Right lung (tissue), 10 donors: ENCODE data around the gene RDH12. TPM values are rescaled to one million over a fixed set of nuclear protein-coding genes. Genes with fewer than 3 reads are reported as not detected.
"Not testable (repeated sequence)": the region's sequence is repeated elsewhere in the genome, so short reads cannot be mapped to it uniquely, and the experiment has no call there.

ENCODE experiments used
- DNase-seq, 2 donors: peaks; one replicate each; pipeline ENCODE4 v3.0.0-alpha.2; 2013
- long read RNA-seq, 8 donors: transcript quantifications; one replicate each; lab custom pipeline, GENCODE V29; 2026
- polyA plus RNA-seq, 5 donors: library from polyadenylated mRNA; unstranded; fragments of 120-200 nt; gene quantifications; one replicate each; pipeline versions ENCODE4 v1.2.1 to v1.2.3, GENCODE V29; 2013; ENCODE audit warnings: inconsistent platforms in 1 of 5, low replicate concordance in 1 of 5; ENCODE audit not compliant: insufficient read length in 5 of 5, insufficient read depth in 1 of 5

Gene RDH12
- polyA plus RNA-seq: under 1 TPM; 0.19 to 0.77 (median 0.37) TPM
- long read RNA-seq, donor 1, partial matches to known transcripts: 5 of 5 reads
- long read RNA-seq, donor 1, other reads (novel, unspliced or antisense): 0 of 5 reads
- long read RNA-seq, donor 2: 0 reads
- long read RNA-seq, donor 3, partial matches to known transcripts: 5 of 33 reads
- long read RNA-seq, donor 3, other reads (novel, unspliced or antisense): 28 of 33 reads
- long read RNA-seq, donor 4: 0 reads
- long read RNA-seq, donor 5: 0 reads
- long read RNA-seq, donor 6: 0 reads
- long read RNA-seq, donor 7: 0 reads
- long read RNA-seq, donor 8: 0 reads

- DNase-seq: not testable (repeated sequence)
Observed at GRCh38 chr14:67701492-67701891, at the start of gene RDH12. RDH12 (plus strand) TSS chr14:67701886; CDS start chr14:67722643, 20,757 bp downstream.

GRCh38 chr14:67652189-67652588 lies 49.5 kb upstream of the RDH12 start:
- no peak for DNase-seq

DNA sequence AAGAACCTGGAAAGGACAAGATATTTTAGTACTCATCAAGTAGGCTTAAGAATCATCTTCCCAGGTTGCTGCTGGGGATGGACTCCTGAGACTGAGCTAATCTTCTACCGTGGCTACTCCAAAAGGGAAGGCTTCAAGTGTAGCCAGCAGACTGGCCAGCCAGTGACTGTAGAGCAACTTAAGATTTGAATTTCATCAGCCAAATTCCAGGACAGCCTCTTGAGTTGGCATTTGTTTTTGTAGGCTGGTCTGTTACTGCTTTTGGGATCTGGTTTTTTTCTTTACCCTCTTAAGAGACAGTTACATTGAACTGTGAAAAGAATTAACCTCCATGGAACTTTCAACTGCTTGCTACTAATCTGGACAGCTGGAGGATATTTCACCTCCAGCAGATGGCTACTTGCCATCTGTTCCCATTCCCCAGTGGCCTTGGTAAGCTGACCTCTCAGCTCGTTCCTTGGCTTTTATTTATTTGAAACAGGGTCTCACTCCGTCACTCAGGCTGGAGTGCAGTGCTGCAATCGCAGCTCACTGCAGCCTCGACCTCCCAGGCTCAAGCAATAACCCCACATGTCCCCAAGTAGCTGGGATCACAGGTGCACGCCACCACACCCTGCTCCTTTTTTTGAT lies 47.9 kb upstream of the RDH12 start:
- DNase-seq: no peak

GRCh38 chr14:67663633-67664032 lies 38.1 kb upstream of the RDH12 start:
- DNase-seq: no peak

DNA sequence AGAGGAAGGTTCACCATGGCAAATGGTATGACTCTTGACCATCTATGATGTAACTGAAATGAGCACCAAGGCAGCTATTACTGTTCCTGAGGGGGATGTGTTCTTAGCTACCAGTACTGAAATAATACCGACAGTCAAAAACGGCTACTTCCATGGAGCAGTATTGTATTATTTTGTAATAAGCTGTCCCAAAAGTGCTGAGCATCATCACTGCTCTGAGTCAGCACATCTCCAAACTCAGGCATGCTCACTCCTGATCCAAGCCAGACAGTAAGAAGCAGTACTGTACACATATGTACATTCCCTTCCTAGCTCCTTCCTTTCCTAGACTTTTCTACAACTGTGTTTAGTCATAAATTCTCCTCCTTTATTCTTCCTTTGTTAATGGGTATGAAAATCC lies 35.8 kb upstream of the RDH12 start:
- no peak for DNase-seq

- DNase-seq: peak; percentile 8 to 27
Observed at GRCh38 chr14:67666750-67667449, 34.8 kb upstream of the RDH12 start.

DNA sequence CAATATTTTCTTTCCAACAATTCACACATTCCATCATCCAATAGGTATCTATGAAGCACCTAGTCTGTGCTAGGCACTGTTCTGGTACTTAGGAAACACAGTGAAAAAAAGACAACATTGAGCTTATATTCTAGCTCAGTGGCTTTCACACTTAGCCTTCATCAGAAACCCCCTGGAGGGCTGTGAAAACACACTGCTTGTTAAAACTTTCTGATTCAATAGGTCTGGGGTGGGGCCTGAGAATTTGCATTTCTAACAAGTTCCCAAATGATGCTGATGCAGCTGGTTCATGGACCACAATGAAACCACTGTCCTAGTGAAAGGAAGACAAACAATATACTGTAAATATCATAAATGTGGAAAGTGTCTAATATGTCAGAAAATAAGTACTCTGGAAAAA lies 33.1 kb upstream of the RDH12 start:
- no peak for DNase-seq

- no peak for DNase-seq
Observed at GRCh38 chr14:67673451-67673850, 28.2 kb upstream of the RDH12 start.

GRCh38 chr14:67674139-67674479 lies 27.6 kb upstream of the RDH12 start:
- peak in 1 of 2 donors; percentile 57 for DNase-seq

DNA sequence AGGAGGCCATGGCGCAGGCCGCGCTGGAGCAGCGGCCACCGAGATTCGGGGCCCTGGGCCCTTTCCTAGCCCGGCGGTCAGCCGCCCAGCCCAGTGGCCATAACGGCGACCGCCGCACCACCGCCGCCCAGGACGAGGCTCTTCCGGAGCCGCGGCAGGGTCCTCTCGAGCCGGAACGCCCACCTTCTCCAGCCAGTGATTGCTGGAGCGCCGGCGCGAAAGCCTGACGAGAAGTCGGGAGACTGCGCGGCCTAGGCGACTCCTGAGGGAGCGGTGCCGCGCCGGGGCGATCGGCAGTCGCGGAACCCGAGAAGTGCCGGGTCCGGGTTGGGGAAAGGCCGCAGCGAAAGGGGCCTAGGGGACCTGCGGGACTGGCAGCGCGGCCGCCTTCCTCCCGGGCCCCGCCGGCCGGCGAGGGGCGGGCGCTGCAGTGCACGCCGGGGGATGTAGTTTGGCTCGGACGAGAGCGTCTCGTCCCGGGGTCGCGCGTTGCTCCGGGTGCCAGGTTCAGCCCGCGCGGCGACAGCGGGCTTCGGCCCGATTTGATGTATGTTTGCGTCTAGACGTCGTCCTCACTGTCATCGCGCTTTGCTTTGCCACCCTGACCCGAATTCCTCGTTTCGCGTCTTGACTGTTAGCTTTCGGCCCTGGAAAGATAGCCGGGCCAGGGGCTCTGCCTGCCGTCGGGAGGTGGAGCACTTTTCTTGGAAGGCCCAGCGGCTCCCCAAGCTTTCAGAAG lies 27.0 kb upstream of the RDH12 start, which contains the start of gene VTI1B:
Gene VTI1B (minus strand): TSS at position 153 of the 739 bp plus-strand sequence. CDS start 143 bp downstream, at position 10.
- peak; percentile 89 to 93 for DNase-seq

DNA sequence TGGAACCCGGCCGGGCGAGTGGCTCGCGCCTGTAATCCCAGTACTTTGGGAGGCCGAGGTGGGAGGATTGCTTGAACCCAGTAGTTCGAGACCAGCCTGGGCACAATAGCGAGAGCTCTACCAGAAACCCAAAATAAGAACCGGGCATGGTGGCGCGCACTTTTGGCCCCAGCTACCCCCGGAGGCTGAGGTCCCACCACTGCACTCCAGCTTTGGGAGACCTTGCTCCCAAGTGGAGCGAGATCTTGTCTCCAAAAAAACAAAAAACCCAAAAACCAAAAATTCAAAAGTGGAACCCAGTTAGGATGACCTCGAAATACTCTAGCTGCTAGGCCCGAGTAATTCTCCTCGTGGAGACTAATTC lies 26.5 kb upstream of the RDH12 start:
- no peak for DNase-seq

- DNase-seq: no peak
Observed at GRCh38 chr14:67679006-67679405, 22.7 kb upstream of the RDH12 start.

DNA sequence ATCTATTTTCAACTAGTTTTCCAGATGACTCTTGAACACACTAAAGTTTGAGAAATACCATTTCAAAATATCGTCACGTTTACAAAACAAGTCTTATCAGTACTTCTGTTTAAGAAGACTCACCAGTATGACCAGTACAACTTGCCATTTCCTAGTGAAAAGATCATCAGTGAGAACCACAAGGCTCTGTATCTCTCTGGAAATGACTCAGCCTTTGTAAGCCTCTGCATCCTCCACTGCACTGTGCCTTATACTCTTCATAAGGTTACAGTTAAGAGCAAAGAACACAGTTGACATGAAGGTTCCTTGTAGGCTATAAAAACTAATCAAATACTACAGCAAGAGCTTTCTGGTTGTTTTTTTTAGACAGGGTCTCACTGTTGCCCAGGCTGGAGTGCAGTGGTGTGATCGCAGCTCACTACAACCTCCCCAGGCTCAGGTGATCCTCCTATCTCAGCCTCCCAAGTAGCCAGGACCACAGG lies 21.5 kb upstream of the RDH12 start:
- DNase-seq: no peak

- DNase-seq: no peak
Observed at GRCh38 chr14:67680941-67681340, 20.7 kb upstream of the RDH12 start.

DNA sequence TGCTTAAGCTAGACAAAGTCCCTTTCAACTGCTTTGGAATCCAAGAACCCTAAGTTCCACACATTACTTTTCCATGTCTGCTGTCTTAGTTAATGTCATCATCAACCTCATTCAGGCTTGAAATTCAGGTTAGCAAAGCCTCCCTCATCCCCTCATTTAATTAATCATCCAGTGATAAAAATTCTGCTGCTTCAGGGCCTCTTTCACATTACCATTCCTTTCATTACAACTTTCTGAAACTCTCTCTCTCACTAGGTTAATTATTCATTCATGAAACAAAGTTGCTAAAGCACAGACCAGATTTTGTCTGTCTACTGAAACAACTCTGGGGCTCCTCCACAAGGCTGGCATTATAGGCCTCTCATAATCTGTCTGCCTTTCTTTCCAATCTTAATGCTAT lies 17.8 kb upstream of the RDH12 start:
- DNase-seq: no peak

DNA sequence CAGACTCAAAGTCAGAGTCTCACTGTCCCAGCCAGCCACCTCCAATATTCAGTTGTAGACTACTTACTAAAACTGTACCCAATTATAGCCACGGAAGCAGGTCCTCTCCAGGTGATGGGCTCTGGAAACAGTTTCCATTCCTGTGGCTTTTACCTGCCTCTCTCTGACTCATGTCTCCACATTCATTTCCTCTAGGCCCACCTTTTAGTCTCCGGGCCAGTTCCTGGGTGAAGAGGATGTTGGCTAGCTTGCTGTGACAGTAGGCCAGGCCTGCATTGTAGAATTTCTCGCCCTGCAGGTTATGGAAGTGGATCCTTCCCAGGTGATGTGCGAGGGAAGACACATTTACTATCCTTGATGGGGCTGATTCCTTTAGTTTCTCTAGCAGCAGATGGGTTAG lies 11.7 kb upstream of the RDH12 start:
- DNase-seq: no peak

- peak; percentile 48 to 49 for DNase-seq
Observed at GRCh38 chr14:67694791-67695393, 6.8 kb upstream of the RDH12 start.

- peak; percentile 84 to 86 for DNase-seq
Observed at GRCh38 chr14:67695394-67695949, 6.2 kb upstream of the RDH12 start, which contains the start of gene RDH11. RDH11 (minus strand) TSS chr14:67695764; CDS start chr14:67695703, 61 bp downstream.

DNA sequence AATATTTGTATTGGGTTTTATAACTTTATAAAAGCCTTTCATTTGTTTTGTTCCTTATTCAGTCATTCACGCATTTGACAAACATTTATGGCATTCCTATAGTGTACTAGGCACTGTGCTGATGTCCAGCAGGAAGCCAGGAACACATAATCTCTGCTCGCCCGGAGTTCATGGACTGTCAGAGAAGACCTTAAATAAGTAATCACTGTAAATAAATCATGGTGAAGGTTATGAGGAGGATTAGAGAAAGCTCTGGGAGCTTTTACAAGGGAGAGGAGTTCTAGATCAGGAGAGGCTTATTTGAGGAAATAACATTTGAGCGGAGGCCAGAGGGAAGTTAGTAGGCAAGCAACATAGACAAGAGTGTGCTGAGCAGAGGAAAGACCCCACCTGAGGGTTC lies 4.7 kb upstream of the RDH12 start:
- no peak for DNase-seq

- DNase-seq: no peak
Observed at GRCh38 chr14:67698179-67698578, 3.5 kb upstream of the RDH12 start.

GRCh38 chr14:67703997-67704396 lies 2.3 kb downstream of the RDH12 start:
- no peak for DNase-seq
